ENCODE measurements around the gene FKBP1B.
A peak's percentile ranks its signal among the peaks of the same experiment; 100 is the strongest.

Gene FKBP1B

GRCh38 chr2:24045511-24046508 lies 3.7 kb upstream of the FKBP1B start:
- H3K4me3 ChIP-seq (ENCODE audit: low read length) = peak overlapping the region; percentile 88; the same call in 1 of the 2 replicates
- TF ChIP-seq ZNF274 (IDR thresholded peaks at IDR 0.05; ENCODE audit: low read depth, low read length) = no peak

DNA sequence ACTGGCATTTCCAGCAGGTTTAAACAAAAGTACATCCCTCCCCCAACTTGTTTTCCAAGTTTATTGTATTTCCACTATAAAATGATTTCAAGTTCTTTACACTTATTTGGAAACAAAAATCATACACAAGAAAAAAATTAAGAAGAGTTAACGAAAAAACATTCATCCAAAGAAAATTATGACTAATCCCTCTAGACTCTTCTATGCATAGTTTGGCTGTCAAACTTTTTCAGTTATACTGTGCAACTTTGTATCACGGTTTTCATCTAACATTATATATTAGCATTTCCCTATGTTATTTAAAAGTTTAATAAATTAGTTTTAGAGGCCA lies 3.0 kb upstream of the FKBP1B start:
- no peak for TF ChIP-seq ZNF274 (IDR thresholded peaks at IDR 0.05; ENCODE audit: low read depth, low read length)
- peak overlapping the region; percentile 88 for H3K4me3 ChIP-seq (ENCODE audit: low read length)

DNA sequence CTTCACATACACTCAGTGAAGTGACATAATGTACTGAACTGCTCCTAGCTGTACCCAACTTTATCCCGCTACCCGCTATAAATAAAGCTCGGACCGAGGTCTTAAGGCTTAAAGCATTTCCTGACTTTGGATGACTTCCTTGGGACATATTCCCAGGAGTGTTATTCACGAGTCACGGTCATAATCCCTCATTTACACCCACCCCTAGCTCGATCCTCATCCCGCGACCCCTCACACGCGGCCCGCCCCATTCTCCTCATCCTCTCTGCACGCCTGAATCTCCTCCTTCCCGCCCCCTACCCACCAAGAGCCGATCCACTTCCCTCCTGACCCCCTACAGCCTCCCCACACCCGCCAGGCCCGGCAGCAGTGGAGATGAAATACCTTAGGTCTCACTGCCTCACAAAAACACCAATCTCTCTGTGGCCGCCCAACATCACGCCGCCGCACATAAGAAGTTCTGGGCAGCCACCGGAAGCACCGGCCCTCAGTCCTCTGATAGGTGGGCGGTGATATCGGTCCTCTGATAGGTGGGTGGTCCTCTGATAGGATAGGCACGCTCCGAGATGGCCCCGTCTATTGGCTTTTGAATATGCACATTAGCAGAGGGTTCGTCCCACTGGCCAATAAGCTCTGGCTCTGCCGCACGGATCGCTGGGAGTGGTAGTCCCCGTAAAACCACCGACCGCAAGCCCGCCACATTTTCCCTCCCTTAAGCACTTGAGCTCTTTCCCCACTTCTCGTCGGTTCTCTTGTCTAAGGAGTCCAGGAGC lies 2.4 kb upstream of the FKBP1B start, which contains the start of gene WDCP:
Gene WDCP, minus strand, starts transcription at position 462 of the 773 bp plus-strand sequence. CDS start 7,897 bp downstream, outside the sequence.
- no peak for TF ChIP-seq ZNF274 (IDR thresholded peaks at IDR 0.05; ENCODE audit: low read depth, low read length)
- peak within 1 kb of the TSS; percentile 88 for H3K4me3 ChIP-seq (ENCODE audit: low read length)

GRCh38 chr2:24047703-24048033 lies 1.9 kb upstream of the FKBP1B start:
- TF ChIP-seq ZNF274 (IDR thresholded peaks at IDR 0.05; ENCODE audit: low read depth, low read length) = no peak
- H3K4me3 ChIP-seq (ENCODE audit: low read length) = no peak overlapping the region

GRCh38 chr2:24048769-24049484 lies 614 bp upstream of the FKBP1B start:
- TF ChIP-seq ZNF274 (IDR thresholded peaks at IDR 0.05; ENCODE audit: low read depth, low read length) = no peak
- H3K4me3 ChIP-seq (ENCODE audit: low read length) = peak overlapping the region; percentile 84

- peak overlapping the region; percentile 84 for H3K4me3 ChIP-seq (ENCODE audit: low read length)
- no peak for TF ChIP-seq ZNF274 (IDR thresholded peaks at IDR 0.05; ENCODE audit: low read depth, low read length)
Observed at GRCh38 chr2:24050041-24050979, 769 bp downstream of the FKBP1B start.

GRCh38 chr2:24051833-24052232 lies 2.3 kb downstream of the FKBP1B start:
- no peak overlapping the region for H3K4me3 ChIP-seq (ENCODE audit: low read length)
- TF ChIP-seq ZNF274 (IDR thresholded peaks at IDR 0.05; ENCODE audit: low read depth, low read length) = no peak

DNA sequence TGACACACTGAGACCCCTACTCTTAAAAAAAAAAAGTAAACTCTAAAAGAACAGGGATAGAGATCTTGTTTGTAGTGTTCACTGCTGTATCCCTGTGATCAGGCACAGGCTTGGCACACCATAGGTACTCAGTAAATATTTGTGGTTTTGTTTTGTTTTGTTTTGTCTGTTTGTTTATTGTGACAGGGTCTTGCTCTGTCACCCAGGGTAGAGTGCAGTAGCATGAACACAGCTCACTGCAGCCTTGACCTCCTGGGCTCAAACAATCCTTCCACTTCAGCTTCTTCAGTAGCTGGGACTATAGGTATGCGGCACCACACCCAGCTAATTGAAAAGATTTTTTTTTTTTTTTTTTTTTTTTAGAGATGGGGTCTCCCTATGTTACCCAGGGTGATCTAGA lies 3.4 kb downstream of the FKBP1B start:
- no peak for TF ChIP-seq ZNF274 (IDR thresholded peaks at IDR 0.05; ENCODE audit: low read depth, low read length)
- no peak overlapping the region for H3K4me3 ChIP-seq (ENCODE audit: low read length)

DNA sequence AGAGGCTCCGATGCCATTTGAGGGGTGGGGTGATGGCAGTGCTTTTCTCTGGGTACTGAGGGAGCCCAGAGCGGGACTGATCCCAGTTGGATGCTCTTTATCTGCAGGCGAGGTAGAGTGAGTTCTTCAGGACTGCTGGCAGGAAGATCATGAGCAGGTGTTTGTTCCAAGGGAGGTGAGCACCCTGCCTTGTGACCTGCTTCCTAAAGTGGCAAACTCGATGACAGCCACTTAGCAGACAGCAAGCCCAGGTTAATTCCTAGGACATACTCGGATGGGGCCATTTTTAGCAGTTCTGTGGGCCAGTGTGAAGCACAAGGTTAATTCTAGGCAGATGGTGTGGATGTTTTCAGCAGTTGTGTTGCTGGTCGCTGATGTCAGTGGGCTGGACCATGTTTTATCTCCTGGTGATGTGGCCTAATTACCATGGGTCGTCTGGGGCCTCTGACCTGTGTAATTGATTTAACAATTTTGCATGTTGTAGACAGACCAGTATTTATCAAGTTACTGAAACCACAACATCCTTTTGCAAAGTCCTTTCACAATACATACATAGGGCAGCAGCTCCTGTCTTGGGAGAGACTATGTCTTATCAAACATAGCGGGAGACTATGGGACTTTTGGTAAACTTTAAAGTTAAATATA lies 4.9 kb downstream of the FKBP1B start:
- no peak overlapping the region for H3K4me3 ChIP-seq (ENCODE audit: low read length)
- no peak for TF ChIP-seq ZNF274 (IDR thresholded peaks at IDR 0.05; ENCODE audit: low read depth, low read length)

DNA sequence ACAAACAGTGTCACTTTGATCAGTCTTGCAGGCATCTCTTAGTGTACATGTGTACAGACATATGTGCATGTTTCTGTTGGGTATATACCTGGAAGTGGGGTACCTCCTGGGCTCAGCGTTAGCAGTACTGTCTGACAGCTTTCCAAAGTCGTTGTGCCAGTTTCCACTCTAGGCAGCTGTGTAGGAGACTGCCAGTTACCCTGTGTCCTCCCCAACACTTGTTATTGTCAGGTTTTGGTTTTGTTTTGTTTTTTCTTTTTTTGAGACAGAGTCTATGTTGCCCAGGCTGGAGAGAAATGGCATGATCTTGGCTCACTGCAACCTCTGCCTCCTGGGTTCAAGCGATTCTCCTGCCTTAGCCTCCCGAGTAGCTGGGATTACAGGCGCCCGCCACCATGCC lies 6.2 kb downstream of the FKBP1B start:
- TF ChIP-seq ZNF274 (IDR thresholded peaks at IDR 0.05; ENCODE audit: low read depth, low read length) = no peak
- no peak overlapping the region for H3K4me3 ChIP-seq (ENCODE audit: low read length)

- TF ChIP-seq ZNF274 (IDR thresholded peaks at IDR 0.05; ENCODE audit: low read depth, low read length) = no peak
Observed at GRCh38 chr2:24058564-24059271, 9.2 kb downstream of the FKBP1B start.

DNA sequence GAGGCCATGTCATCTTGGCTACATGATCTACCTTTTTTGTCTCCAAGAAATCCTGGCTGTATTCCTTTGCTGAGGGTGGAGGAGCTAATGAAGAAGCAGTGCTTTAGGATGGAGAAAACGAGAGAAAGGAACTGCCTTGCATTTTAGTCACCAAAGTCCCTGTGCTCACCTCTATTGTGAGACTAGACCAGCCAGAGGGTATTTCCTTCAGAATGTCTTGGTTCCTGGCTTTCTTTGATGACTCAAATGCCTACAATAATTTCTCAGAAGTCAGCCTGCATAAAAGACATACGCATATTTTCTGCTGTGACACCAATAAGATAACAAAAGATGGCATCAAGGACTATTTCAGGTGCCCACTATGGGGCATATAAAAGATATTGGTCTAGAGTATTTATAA lies 15.8 kb downstream of the FKBP1B start:
- no peak overlapping the region for H3K4me3 ChIP-seq (ENCODE audit: low read length)
- no peak for TF ChIP-seq ZNF274 (IDR thresholded peaks at IDR 0.05; ENCODE audit: low read depth, low read length)

More at GRCh38 chr2:24058564-24059271, 9.2 kb downstream of the FKBP1B start:
- no peak overlapping the region for H3K4me3 ChIP-seq (ENCODE audit: low read length)

Measured in GM08714 (cell line).